Retinal pigment epithelial cell (primary cell): ENCODE data around the gene CRACR2A.

Experiments used
- DNase-seq: peaks from one replicate; pipeline ENCODE4 v3.0.0-alpha.2; 2010; ENCODE audit warnings: low read depth
- H3K4me3 ChIP-seq: 2 replicates; pipeline ENCODE4 v1.5.1; 2011; ENCODE audit warnings: mild to moderate bottlenecking, low read length, control low read depth, moderate library complexity
- CTCF ChIP-seq: conservative IDR thresholded peaks from 2 replicates; pipeline ENCODE4 v1.5.1; 2011; ENCODE audit warnings: low read depth, low read length, control low read depth, inconsistent platforms

Gene CRACR2A

GRCh38 chr12:3735432-3735831, 17.5 kb downstream of the CRACR2A start:
- H3K4me3 ChIP-seq: no peak overlapping the region
- no peak for TF ChIP-seq CTCF
- no peak for DNase-seq

- DNase-seq: no peak
- H3K4me3 ChIP-seq: no peak overlapping the region
Measured at GRCh38 chr12:3732901-3733300, 20.0 kb downstream of the CRACR2A start.

GRCh38 chr12:3730111-3730510, 22.8 kb downstream of the CRACR2A start:
- no peak overlapping the region for H3K4me3 ChIP-seq
- TF ChIP-seq CTCF: no peak
- DNase-seq: no peak

More at GRCh38 chr12:3732901-3733300, 20.0 kb downstream of the CRACR2A start:
- no peak for TF ChIP-seq CTCF

- H3K4me3 ChIP-seq: no peak overlapping the region
- no peak for TF ChIP-seq CTCF
- no peak for DNase-seq
Measured at GRCh38 chr12:3728686-3729085, 24.2 kb downstream of the CRACR2A start.

GRCh38 chr12:3727877-3728632, 24.9 kb downstream of the CRACR2A start:
- H3K4me3 ChIP-seq: no peak overlapping the region
- no peak for DNase-seq
- no peak for TF ChIP-seq CTCF

GRCh38 chr12:3727354-3727753, 25.6 kb downstream of the CRACR2A start:
- no peak overlapping the region for H3K4me3 ChIP-seq
- TF ChIP-seq CTCF: no peak
- DNase-seq: no peak

- no peak for DNase-seq
- H3K4me3 ChIP-seq: no peak overlapping the region
- no peak for TF ChIP-seq CTCF
Measured at GRCh38 chr12:3726456-3726855, 26.5 kb downstream of the CRACR2A start.
